Thoracic aorta (tissue), 2 donors: ENCODE measurements around the gene RSRC1. TPM values are rescaled to one million over a fixed set of nuclear protein-coding genes. Genes with fewer than 3 reads are reported as not detected.
"Not testable (repeated sequence)": the region's sequence is repeated elsewhere in the genome, so short reads cannot be mapped to it uniquely, and the experiment has no call there.

ENCODE experiments used
- ATAC-seq: fragments of 150-250 bp; one replicate; pipeline ENCODE4 v1.8.0; 2017; ENCODE audit warnings: low read depth; ENCODE audit not compliant: insufficient number of reproducible peaks, low FRiP score
- DNase-seq: peaks from one replicate; pipeline ENCODE4 v3.0.0-alpha.2; 2020; ENCODE audit warnings: low spot score
- H3K27ac ChIP-seq, 2 donors: fragments of 200-600 bp; sonication (generic); 1 replicate in 1 of 2; 2 replicates in 1 of 2; pipeline ENCODE4 v1.5.1; 2016; ENCODE audit warnings: mild to moderate bottlenecking in 2 of 2, moderate library complexity in 2 of 2
- H3K27me3 ChIP-seq: fragments of 200-600 bp; sonication (generic); replicated peaks from 2 replicates; pipeline ENCODE4 v1.6.0; 2016; ENCODE audit warnings: mild to moderate bottlenecking; ENCODE audit not compliant: insufficient read depth
- H3K36me3 ChIP-seq: fragments of 200-600 bp; sonication (generic); one replicate; pipeline ENCODE4 v1.5.1; 2016
- H3K4me1 ChIP-seq, 2 donors: fragments of 200-600 bp; sonication (generic); 1 replicate in 1 of 2; 2 replicates in 1 of 2; pipeline versions ENCODE4 v1.5.1 to v1.6.0; 2016; ENCODE audit warnings: low read depth in 2 of 2, mild to moderate bottlenecking in 1 of 2; ENCODE audit not compliant: control insufficient read depth in 1 of 2
- H3K4me3 ChIP-seq: fragments of 200-600 bp; sonication (generic); 2 replicates; pipeline ENCODE4 v1.5.1; 2016; ENCODE audit warnings: mild to moderate bottlenecking
- H3K9me3 ChIP-seq: fragments of 200-600 bp; sonication (generic); 2 replicates; pipeline ENCODE4 v1.5.1; 2016
- total RNA-seq, 2 donors: library from RNA; depleted of rRNA; stranded (reverse); fragments of >200 nt; gene quantifications; one replicate each; pipeline versions ENCODE4 v1.1.0 to v1.2.3, GENCODE V29; 2016
- TF ChIP-seq, protein P1 (sequence below): fragments of 200-600 bp; sonication (generic); IDR thresholded peaks from one replicate; pipeline ENCODE4 v1.5.1; 2019; ENCODE audit warnings: antibody characterized with exemption

RSRC1 gene
- total RNA-seq, 2 donors from 2014 or later = 26.6 to 39.5 TPM

DNA sequence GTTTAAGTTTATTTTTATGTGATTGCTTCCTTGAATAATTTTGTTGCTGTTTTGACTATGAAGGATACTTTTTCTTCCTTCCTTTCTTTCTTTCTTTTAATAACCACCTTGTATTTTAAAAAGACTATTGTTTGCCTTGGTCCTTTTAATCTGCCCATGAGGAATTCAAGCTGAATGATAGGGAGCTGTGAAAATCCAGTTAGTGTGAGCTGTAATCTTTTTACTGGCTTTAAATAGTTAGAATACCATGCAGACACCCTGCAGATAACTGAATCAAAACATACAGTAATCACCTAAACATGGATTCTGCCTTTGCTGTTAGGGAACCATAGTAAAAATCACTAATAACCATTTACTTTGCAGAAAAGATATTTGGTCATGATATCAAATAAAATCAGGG lies 110.7 kb downstream of the RSRC1 start:
- Histone ChIP-seq H3K36me3 (no peaks in the 10 kb centered on the region), H3K27me3 (no peaks in the 10 kb centered on the region), H3K4me1 (no peaks in the 10 kb centered on the region), H3K4me3 (no peak overlapping the region), H3K9me3 (no peaks in the 10 kb centered on the region), H3K27ac (no peak overlapping the region)
- DNase-seq (no peak), ATAC-seq (no peak)
- TF ChIP-seq, protein P1, sequence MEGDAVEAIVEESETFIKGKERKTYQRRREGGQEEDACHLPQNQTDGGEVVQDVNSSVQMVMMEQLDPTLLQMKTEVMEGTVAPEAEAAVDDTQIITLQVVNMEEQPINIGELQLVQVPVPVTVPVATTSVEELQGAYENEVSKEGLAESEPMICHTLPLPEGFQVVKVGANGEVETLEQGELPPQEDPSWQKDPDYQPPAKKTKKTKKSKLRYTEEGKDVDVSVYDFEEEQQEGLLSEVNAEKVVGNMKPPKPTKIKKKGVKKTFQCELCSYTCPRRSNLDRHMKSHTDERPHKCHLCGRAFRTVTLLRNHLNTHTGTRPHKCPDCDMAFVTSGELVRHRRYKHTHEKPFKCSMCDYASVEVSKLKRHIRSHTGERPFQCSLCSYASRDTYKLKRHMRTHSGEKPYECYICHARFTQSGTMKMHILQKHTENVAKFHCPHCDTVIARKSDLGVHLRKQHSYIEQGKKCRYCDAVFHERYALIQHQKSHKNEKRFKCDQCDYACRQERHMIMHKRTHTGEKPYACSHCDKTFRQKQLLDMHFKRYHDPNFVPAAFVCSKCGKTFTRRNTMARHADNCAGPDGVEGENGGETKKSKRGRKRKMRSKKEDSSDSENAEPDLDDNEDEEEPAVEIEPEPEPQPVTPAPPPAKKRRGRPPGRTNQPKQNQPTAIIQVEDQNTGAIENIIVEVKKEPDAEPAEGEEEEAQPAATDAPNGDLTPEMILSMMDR = no peak

DNA sequence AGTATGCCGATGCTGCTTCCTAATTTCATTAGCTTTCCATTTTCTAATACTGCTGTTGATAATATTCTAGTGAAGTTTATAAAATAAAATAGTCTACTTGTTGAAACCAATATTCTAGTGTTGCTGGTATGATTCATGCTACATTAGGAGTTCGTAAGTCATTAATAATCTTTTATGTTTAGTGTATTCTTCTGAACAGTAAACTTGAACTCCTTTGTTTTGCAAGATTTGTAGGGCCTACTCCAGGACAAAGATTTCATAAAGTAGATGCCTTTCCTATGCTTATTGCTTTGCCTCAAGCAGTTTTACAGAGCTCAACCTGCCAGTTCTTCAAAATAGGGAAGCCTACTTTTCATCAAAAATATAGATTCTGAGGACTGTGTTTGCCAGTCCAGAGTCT lies 111.5 kb downstream of the RSRC1 start:
- ATAC-seq (no peak), DNase-seq (no peak)
- H3K4me1 ChIP-seq = no peaks in the 10 kb centered on the region
- no peaks in the 10 kb centered on the region for H3K36me3 ChIP-seq
- H3K4me3 ChIP-seq = no peak overlapping the region
- H3K9me3 ChIP-seq = no peaks in the 10 kb centered on the region
- H3K27ac ChIP-seq = no peak overlapping the region
- no peaks in the 10 kb centered on the region for H3K27me3 ChIP-seq
- TF ChIP-seq, protein P1 = no peak

DNA sequence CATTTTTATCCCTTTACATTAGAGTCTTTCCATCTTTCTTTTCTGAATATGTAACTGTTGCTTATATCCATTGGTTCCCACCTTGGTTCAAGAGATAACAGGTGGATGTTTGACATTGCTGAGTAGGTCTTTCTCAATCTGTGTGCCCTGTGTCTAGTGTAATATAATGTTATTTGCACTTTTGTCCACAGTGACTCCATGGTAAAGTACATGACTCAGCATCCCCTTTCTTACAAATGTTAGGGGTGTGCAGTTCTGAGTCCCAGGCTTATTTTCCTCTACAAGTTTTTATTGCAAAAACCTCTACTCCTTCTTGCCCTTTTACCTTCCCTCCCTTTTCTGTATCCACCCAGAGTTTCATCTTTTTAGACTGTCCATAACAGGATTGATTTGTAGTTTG lies 116.5 kb downstream of the RSRC1 start:
- H3K27me3 ChIP-seq = no peaks in the 10 kb centered on the region

DNA sequence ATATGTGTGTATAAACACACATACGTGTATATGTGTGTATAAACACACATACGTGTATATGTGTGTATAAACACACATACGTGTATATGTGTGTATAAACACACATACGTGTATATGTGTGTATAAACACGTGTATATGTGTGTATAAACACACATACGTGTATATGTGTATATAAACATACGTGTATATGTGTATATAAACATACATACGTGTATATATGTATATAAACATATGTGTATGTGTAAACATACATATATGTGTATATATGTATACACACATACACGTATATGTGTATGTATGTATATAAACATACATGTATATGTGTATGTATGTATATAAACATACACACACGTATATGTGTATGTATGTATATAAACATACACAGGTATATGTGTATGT lies 119.1 kb downstream of the RSRC1 start:
- not testable (repeated sequence) for H3K27me3 ChIP-seq, H3K9me3 ChIP-seq, ATAC-seq

More for the DNA sequence above, 116.5 kb downstream of the RSRC1 start:
- Histone ChIP-seq H3K4me3 (no peak overlapping the region), H3K27ac (no peak overlapping the region), H3K4me1 (no peaks in the 10 kb centered on the region), H3K9me3 (no peaks in the 10 kb centered on the region), H3K36me3 (no peaks in the 10 kb centered on the region)
- no peak for ATAC-seq
- TF ChIP-seq, protein P1 = no peak
- no peak for DNase-seq

DNA sequence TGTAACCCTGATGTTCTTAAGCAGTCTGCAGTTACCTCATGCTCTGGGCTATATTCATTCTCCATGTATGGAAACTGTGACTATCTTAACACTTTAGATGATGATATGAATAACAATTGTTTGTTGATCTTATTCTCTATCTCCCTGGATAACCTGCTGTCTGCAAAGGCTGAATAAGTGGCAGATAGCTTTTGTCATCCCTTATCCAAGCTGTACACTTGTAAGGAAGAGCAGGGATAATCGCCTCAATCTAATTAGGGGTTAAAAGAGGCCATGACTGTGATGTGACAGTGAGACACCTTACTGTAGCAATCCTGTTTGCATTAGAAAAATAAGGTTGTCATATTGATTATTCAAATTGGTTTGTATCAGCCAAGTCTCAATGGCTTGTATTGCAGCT lies 123.9 kb downstream of the RSRC1 start:
- DNase-seq = no peak

More for the DNA sequence above, 119.1 kb downstream of the RSRC1 start:
- not testable (repeated sequence) for H3K36me3 ChIP-seq, H3K4me1 ChIP-seq, H3K4me3 ChIP-seq, H3K27ac ChIP-seq, DNase-seq

DNA sequence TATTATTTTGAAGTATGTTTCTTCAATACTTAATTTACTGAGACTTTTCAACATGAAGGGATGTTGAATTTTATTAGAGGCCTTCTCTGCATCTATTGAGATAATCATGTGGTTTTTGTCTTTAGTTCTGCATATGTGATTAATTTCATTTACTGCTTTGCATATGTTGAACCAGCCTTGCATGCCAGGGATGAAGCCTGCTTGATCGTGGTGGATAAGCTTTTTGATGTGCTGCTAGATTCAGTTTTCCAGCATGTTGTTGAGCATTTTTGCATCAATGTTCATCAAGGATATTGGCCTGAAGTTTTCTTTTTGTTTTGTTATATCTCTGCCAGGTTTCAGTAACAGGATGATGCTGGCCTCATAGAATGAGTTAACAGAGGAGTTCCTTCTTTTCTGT lies 134.4 kb downstream of the RSRC1 start:
- no peak for DNase-seq
- H3K4me1 ChIP-seq = no peaks in the 10 kb centered on the region
- ATAC-seq = no peak
- no peaks in the 10 kb centered on the region for H3K9me3 ChIP-seq
- no peaks in the 10 kb centered on the region for H3K36me3 ChIP-seq
- no peaks in the 10 kb centered on the region for H3K27me3 ChIP-seq
- TF ChIP-seq, protein P1 = no peak
- no peak overlapping the region for H3K27ac ChIP-seq
- no peak overlapping the region for H3K4me3 ChIP-seq

More for the DNA sequence above, 123.9 kb downstream of the RSRC1 start:
- H3K36me3 ChIP-seq = no peaks in the 10 kb centered on the region
- H3K27ac ChIP-seq = no peak overlapping the region
- H3K27me3 ChIP-seq = no peaks in the 10 kb centered on the region
- no peak overlapping the region for H3K4me3 ChIP-seq
- no peaks in the 10 kb centered on the region for H3K9me3 ChIP-seq
- TF ChIP-seq, protein P1 = no peak
- ATAC-seq = no peak
- H3K4me1 ChIP-seq = no peaks in the 10 kb centered on the region
